SIG-M5 treated with dmso at 0.1 percent for 504 hours (cell line): Measurements from ENCODE around the gene TBCE.

Experiments
- DNase-seq: peaks from one replicate; lab custom pipeline; 2025; ENCODE audit not compliant: unreplicated experiment; lab: John Stamatoyannopoulos, UW

The TBCE gene

DNA sequence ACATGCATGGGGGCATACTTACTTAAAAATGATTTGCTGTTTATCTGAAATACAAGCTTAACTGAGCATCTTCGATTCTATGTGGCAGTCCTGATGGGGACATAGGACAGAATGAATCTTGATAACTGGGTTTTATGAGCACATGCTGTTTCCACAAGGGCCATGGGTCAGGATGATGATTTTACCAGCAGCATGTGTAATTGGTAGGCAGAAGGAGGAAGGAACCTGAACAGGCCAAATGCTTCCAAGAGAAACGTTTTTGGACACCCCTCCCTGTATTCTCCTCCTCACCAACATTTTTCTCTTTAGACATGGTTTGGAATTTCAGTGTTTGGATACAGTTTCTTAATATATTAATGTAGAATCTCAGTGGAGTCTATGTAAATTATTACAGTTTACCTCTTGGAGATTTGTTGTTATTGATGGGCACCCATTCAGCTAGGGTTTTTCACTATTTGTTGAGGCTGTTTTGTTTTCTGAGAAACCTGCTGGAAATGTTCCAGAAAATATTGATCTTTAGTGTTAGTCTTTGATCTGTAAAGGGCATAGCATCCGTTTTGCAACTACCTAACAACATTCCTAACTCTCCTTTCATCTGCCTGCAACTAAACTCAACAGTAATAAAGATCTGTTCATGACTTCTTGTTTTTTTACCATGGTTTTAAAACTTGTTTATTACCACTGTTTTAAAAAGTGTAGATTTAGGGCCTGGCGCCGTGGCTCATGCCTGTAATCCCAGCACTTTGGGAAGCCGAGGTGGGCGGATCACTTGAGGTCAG lies 42.0 kb downstream of the TBCE start:
- DNase-seq, result no peak

DNA sequence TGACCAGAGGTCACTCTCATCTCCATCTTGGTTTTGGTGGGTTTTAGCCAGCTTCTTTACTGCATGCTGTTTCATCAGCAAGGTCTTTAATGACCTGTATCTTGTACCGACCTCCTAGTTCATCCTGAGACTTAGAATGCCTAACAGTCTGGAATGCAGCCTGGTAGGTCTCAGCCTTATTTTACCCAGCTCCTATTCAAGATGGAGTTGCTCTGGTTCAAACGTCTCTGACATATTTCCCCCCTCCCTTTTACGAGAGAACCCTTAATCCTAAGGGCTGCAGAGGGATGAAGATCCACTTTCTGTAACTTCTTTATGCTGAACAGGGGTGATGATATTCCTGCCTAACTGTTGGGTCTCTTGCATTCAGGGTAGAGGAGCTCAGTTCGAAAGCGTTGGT lies 43.2 kb downstream of the TBCE start:
- DNase-seq, result no peak

DNA sequence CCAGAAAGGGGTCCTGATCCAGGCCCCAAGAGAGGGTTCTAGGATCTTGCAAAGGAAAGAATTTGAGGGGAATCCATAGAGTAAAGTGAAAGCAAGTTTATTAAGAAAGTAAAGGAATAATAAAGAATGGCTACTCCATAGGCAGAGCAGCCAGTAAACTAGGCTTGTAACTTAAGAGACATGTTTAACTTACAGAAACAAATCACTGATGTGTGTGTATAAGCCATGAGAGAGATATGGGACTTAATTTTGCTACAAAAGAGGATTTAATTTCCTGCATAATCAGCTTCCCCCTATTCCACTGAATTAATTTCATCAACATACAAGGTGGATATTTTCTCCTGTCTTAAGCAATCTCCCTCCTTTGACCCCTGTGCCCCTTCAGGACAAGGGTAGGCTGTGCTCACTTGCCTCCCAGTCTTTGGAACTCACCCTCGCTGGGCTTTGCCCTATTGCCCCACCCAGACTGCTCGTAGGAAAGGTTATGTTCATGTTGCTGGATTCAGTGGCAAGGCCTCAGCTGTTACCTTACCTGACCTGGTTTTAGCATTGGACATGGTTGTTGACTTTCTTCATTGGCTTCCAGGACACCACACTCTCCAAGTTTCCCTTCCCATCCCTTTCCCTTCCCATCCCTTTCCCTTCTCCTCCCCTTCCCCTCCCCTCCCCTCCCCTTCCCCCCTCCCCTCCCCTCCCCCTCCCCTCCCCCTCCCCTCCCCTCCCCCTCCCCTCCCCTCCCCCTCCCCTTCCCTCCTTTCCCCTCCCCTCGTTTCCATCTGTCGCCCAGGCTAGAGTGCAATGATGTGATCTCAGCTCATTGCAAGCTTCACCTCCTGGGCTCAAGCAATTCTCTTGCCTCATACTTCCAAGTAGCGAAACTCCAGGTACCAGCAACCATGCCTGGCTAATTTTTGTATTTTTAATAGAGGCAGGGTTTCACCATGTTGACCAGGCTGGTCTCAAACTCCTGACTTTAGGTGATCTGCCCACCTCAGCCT lies 44.6 kb downstream of the TBCE start:
- no peak for DNase-seq

DNA sequence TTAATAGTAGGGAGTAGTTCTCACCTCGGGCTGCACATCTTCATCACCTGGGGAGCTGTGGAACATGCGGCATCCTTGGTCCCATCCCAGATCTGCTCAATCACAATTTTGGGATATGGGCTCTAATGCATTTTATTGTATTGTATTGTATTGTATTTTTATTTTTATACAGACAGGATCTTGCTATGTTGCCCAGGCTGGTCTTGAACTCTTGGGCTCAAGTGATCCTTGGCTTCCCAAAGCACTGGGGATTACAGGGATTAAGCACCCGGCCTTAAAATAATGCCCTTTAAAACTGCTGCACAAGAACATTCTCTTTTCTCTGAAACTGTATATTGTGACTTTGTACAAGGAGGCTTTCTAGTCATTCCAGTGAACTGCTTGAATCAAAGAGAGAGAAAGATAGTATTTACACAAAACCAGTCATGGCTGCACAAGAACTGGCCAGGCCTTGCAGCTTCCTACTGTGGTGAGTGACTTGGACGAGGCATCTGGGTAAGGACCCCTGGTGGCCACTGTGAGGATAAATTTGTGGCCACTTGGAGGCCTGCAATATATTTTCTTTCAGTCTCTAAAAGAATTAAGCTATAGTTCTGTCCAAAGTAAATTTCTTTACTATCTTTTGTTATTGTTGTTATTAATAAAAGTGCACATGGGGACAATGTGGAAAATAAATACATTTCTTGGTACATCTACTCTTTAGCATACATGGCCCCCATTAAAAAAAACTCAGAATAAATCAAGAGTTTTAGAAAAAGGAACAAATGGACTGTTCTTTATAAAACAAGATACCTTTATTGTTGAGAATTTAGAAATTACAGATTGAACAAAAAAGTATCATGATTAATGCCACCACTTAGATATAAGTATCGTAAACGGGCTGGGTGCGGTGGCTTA lies 48.0 kb downstream of the TBCE start:
- DNase-seq, result peak; percentile 88

DNA sequence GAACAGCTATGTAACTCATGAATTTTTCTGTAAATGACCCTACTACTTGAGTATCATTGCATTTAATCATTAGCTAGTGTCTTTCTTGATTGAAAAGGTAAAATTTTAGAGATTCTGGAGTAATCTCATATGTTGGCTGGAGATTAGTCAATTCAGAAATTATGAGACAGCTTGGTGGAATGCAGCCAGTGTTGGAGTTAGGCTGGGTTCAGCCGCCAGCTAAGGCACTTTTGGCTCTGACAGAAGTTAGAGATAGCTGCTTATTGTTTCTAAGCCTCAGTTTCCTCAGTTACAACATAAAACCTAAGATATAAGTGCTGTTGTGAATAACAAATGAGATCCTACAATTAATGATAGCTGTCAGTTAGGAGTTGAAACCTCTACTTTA lies 49.4 kb downstream of the TBCE start:
- DNase-seq, result no peak

DNA sequence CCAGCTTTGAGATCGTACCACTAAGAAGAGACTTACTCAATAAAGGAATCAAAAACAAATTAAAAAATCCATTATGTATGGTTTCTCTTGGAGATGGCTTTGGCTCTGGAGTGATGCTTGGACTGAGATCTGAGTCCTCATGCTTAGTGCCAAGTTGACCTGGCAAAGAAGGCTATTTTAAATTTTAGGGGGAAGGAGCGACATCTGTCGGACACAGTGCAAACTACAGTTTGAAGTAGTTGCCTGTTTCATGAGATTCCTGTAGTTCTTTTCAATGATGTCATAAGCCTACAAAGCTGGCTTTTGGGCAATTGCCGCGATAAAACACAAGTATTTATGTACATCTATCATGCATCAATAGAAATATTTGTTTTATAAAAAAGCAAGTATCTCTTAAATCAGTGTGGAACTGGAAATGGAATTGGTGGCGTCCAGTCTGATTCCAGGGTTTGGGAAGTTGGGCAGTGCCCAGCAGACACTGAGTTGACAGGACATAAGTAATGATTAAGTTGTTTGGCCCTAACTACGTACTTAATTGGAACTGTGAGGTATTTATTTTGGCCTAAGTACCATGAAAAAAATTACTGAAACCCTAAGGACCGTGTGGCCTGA lies 50.0 kb downstream of the TBCE start:
- peak; percentile 78 for DNase-seq

DNA sequence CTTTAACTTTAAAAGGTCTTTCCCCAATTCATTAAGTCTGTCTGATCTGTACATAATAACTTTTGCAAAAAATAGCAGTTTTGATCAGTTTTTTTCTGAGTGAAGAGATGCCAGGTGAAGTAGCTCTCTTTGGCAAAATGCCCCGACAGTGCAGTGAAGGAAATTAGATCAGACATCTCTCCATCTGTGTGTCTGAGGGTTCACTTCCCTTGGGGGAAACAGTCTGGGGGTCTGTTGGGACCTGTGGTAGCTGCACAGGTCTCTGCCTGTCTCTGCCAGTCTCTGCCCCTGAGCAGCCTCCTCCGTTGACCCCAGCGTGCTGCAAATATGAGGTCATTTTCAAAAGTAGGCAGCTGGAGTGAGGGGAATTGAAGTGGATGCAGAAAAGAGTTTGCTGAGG lies 54.5 kb downstream of the TBCE start:
- DNase-seq, result no peak

DNA sequence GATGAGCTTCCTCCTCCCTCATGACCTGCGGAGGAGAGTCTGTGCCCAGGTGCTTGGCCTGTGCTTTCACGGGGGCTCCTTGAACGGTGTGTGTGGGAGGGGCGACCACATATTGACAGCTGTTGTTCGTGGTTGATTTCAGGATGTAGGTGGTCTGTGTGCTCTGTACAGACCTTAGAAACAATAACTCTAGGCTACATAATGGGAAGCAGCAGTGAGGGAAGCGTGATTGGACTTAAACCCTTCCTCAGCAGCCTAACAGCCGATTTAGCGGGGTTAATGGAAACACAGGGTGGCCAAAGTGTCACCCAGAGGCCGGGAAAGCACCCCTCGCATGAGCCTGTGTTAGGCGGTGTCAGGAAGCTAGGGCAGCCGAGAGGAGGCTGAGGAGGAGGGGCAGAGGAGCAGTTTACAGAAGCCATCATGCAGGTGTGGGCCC lies 56.0 kb downstream of the TBCE start:
- no peak for DNase-seq

DNA sequence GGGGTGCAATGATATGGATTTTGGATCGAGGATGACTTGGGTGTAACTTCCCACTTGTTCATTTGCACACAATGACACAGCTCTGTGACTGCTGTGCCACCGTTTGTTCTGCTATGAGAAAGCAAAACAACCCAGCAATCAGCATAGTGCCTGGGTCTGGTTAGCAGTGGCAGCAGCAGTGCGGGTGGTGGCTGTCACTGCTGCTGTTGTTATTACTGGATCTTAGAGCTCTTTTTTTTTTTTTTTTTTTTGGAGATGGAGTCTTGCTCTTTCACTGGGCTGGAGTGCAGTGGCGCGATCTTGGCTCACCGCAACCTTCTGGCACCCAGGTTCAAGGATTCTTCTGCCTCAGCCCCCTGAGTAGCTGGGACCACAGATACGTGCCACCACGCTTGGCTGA lies 56.9 kb downstream of the TBCE start:
- no peak for DNase-seq

DNA sequence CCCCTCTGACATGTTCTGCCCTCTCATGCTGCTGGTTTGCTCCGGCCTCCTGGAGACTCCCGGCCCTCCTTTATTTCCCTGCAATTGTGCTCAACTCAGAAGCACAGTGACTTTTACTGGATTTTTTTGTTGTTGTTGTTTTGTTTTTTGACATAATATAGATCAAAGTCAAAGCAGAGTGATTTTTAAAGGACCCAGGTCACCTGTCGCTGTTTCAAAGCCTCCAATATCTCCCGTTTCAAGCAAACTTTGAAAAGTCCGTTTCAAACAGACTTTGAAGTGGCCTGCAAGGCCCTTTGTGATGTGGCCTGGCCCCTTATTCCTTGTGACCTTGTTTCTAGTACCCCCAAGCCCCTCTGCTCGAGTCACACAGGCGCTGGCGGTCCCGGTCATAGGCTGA lies 58.1 kb downstream of the TBCE start:
- DNase-seq, result no peak

DNA sequence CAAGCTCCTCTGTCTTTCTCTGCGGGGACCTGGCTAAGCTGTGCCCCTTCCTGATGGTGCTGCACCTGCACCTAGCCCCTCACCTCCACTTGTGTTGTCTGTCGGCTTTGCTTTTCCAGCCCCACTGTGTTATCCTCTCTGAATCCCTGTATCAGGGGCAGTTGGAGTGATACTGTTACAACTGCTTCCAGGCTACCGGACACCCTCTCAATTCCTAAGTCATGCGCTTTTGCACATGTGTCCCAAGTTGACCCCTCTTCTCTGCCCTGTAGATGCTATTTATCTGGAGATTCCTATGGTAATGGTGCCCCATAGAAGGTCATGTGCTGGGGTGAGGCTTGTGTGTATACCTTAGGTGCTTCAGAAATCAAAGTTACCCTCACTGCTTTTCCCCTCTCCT lies 58.9 kb downstream of the TBCE start:
- DNase-seq, result no peak

DNA sequence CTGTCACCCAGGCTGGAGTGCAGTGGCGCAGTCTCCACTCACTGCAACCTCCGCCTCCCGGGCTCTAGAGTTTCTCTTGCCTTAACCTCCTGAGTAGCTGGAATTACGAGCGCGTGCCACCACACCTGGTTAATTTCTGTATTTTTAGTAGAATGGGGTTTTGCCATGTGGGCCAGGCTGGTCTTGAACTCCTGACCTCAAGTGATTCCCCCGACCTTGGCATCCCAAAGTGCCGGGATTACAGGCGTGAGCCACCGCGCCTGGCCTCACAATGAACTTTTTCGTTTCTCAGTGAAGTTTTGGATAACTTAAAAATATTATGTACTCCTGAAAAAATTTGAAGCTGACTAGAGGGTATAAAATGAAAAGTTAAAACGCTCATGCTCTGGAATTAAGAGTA lies 59.5 kb downstream of the TBCE start:
- no peak for DNase-seq

DNA sequence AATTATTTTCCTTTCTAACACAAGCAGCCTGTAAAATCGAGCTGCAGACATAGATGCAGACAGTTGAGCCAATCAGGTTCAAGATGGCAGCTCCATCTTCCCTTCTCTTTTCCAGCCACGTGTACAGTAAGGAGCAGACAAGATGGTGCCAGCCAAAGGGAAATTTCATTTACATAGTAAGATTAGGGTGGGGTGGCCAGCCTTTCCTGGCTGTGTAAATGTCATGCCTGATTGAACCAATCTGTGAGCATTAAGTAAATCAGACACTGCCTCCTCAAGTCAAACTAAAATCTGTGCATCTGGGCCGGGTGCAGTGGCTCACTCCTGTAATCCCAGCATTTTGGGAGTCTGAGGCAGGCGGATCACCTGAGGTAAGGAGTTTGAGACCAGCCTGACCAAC lies 60.2 kb downstream of the TBCE start:
- no peak for DNase-seq

DNA sequence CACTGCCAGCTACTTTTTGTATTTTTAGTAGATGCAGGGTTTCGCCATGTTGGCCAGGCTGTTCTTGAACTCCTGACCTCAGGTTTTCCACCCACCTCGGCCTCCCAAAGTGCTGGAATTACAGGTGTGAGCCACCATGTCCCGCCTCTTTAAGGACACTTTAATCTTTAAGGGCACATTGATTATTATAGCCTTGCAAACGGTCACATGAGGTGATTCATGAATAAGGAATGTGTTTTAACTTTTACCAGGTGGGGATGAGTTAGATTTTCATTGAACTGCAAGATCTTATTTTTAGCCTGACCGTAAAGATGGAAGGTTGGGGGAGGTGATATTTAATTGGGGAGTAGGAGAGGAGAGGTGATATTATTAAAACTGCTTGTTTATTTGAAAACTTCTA lies 61.9 kb downstream of the TBCE start:
- no peak for DNase-seq

DNA sequence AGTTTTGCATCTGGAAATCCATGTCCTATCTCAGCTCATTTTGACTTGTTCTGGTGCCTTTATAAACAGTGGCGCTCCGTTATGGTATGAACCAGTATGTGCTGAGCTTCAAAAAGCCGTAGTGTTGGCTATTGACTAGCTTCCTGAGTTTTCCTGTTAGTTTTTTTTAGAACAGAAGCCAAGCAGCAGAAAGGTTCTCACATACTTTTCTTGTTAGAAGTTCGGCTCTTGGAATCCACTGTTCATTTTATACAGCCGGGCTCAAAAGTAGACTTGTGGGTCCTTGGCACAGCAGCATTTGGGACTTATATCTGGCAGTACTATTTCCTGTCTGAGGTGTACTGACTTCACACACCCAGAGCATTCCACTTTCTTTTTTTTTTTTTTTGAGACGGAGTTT lies 63.8 kb downstream of the TBCE start:
- DNase-seq, result no peak

DNA sequence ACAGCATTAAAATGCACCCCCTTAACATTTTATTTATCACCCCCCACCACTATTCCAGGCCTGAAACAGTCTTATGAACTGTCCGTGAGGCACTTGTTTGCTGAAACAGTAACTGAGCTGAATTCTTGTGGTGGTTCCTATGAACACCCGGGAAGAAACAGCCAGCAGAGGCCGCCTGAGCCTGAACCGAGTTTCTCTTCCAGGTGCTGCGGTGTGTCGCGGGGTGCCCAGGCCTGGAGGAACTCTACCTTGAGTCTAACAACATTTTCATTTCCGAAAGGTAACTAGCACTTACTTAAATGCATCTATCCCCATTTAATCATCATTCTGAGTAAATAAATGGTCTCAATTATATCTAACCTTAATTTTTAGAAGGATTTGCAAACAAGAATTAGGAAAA lies 66.8 kb downstream of the TBCE start:
- DNase-seq, result no peak

DNA sequence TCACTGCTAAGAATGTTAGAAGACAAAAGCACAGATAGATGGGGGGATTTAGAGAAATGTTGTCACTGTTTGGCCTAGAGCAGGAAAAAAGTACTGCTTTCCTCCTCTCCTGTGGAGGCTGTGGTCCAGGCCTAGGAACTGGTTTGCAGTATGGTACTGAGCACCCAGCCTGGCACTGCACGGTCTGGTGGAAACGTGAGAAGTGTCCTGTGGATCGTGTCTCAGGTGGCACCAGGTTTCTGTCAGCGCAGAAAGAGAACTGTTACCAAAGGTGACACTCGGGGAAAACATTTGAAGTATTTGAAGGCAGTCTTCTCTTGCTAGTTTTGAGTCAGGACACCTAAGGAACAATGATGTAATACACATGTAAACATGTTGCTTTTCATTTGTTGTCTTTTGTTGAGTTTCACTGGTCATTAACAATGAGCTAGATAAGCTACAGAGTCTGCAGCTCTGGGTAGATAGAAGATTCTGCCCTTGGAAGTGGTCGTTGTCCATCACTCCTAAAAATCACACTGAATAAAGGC lies 74.0 kb downstream of the TBCE start:
- no peak for DNase-seq

DNA sequence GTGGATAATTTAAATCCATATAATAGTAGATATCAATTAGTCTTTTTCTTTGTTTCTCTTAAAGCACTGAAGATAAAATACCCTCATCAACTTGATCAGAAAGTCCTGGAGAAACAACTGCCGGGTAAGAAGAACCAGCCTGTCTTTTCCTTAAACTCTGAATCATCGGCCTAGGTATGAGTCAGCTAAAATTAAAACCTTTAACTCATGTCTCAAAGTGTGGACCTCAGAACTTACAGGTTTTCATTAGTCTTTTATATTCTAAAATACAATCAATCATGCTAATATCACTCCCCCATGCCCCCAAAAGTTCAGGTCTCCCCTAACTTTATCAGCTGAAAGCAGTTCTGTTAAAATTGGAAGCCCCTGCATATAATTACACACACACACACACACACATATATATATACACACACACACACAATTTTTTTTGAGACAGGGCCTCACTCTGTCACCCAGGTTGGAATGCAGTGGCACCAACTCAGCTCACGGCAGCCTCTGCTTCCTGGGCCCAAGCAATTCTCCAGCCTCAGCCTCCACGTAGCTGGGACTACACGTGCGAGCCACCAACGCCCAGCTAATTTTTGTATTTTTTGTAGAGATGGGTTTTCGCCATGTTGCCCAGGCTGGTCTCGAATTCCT lies 75.7 kb downstream of the TBCE start:
- DNase-seq, result no peak

DNA sequence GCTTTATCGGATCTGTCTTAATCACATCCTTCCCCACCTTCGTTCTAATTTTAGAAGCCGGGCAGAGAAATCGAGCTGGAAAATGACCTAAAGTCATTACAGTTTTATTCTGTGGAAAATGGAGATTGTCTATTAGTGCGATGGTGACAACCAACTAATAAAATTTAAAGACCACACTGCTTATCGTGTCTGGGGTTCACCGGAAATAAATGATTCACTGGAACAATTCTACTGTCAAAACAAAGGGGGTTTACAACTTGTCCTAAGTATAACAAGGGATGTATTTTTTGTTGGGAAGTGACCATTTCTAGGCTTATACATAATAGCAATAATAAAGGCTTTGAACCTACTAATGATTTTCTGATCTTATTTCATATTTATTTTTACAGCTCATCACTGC lies 81.4 kb downstream of the TBCE start:
- DNase-seq, result no peak

DNA sequence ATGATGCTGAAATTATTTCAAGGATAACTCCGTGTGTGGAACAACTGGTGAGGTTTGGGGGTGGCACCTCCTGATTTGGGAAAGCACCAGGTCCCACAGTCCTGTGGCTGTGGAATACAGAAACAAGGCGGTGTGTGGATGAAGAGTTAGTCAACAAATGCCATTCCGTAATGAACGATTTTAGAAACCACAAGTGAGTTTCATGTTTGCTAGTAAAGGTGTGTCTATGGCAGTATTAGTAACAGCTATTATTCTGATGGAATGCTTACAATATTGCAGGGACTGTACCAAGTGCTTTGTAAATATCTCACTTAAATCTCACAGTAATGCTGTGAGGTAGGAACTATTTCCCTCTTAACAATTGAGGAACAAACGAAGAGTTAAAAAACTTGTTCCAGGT lies 83.2 kb downstream of the TBCE start:
- DNase-seq, result no peak
